NT2/D1 (cell line): Measurements from ENCODE around the gene VLDLR.
A peak's percentile ranks its signal among the peaks of the same experiment; 100 is the strongest.

Experiments used
- DNase-seq: peaks from one replicate; pipeline ENCODE4 v3.0.0-alpha.2; 2011; ENCODE audit warnings: low read depth, low spot score
- H3K27me3 ChIP-seq: 2 replicates; pipeline ENCODE4 v1.6.0; 2011; ENCODE audit warnings: mild to moderate bottlenecking; ENCODE audit not compliant: insufficient read length, insufficient read depth
- H3K36me3 ChIP-seq: 2 replicates; pipeline ENCODE4 v1.6.1; 2011; ENCODE audit warnings: mild to moderate bottlenecking, low read length, mixed read lengths; ENCODE audit not compliant: insufficient read depth, insufficient read length
- H3K4me1 ChIP-seq: 2 replicates; pipeline ENCODE4 v1.5.1; 2011; ENCODE audit not compliant: insufficient read depth, insufficient read length
- H3K4me3 ChIP-seq: 2 replicates; pipeline ENCODE4 v1.5.1; 2011; ENCODE audit warnings: low read depth; ENCODE audit not compliant: insufficient read length
- H3K9ac ChIP-seq: 2 replicates; pipeline ENCODE4 v1.6.0; 2011; ENCODE audit warnings: low read depth; ENCODE audit not compliant: insufficient read length
- H3K9me3 ChIP-seq: 2 replicates; pipeline ENCODE4 v1.5.1; 2011; ENCODE audit warnings: mild to moderate bottlenecking, low read length; ENCODE audit not compliant: insufficient read depth
- SUZ12 ChIP-seq: IDR thresholded peaks from 2 replicates; pipeline ENCODE4 v1.6.1; 2011; ENCODE audit not compliant: insufficient read length, insufficient read depth; ENCODE audit errors: extremely low read depth
- YY1 ChIP-seq: IDR thresholded peaks from 2 replicates; pipeline ENCODE4 v1.6.1; 2011; ENCODE audit not compliant: insufficient read length, insufficient read depth
- ZNF274 ChIP-seq: IDR thresholded peaks from 2 replicates; pipeline ENCODE4 v1.6.1; 2011; ENCODE audit warnings: mild to moderate bottlenecking, low read depth, low read length

Gene VLDLR

GRCh38 chr9:2621722-2622460 is at the start of gene VLDLR:
Gene VLDLR, plus strand, starts transcription at chr9:2621787. Its CDS starts 403 bp downstream, at chr9:2622190.
- H3K9ac ChIP-seq, result peak within 1 kb of the TSS; percentile 86

GRCh38 chr9:2574203-2574602 is 47.4 kb upstream of the VLDLR start:
- Histone ChIP-seq H3K36me3 (no peaks in the 10 kb centered on the region), H3K9me3 (no peaks in the 10 kb centered on the region), H3K4me3 (no peak overlapping the region), H3K27me3 (no peaks in the 10 kb centered on the region), H3K9ac (no peak overlapping the region), H3K4me1 (no peaks in the 10 kb centered on the region)
- no peak for TF ChIP-seq YY1
- TF ChIP-seq SUZ12, result no peak
- no peak for TF ChIP-seq ZNF274
- DNase-seq, result no peak

More at GRCh38 chr9:2621722-2622460, at the start of gene VLDLR:
- TF ChIP-seq ZNF274 (no peak), SUZ12 (no peak), YY1 (no peak)
- Histone ChIP-seq H3K36me3 (peaks cover 13% of the 10 kb centered on the region), H3K9me3 (peaks cover 5% of the 10 kb centered on the region; the same call in 1 of the 2 replicates), H3K4me1 (no peaks in the 10 kb centered on the region), H3K27me3 (peaks cover 30% of the 10 kb centered on the region), H3K4me3 (peak within 1 kb of the TSS; percentile 68)
- no peak for DNase-seq

GRCh38 chr9:2576631-2577030 is 45.0 kb upstream of the VLDLR start:
- no peaks in the 10 kb centered on the region for H3K9me3 ChIP-seq
- no peaks in the 10 kb centered on the region for H3K27me3 ChIP-seq
- no peaks in the 10 kb centered on the region for H3K4me1 ChIP-seq
- no peak overlapping the region for H3K4me3 ChIP-seq
- H3K9ac ChIP-seq, result no peak overlapping the region
- DNase-seq, result no peak
- TF ChIP-seq ZNF274 (no peak), YY1 (no peak), SUZ12 (no peak)
- no peaks in the 10 kb centered on the region for H3K36me3 ChIP-seq

- Histone ChIP-seq H3K9ac (no peak overlapping the region), H3K27me3 (no peaks in the 10 kb centered on the region), H3K4me1 (no peaks in the 10 kb centered on the region), H3K4me3 (no peak overlapping the region), H3K9me3 (peaks cover 6% of the 10 kb centered on the region; the same call in 1 of the 2 replicates), H3K36me3 (no peaks in the 10 kb centered on the region)
- no peak for DNase-seq
- no peak for TF ChIP-seq SUZ12
- TF ChIP-seq YY1, result no peak
- no peak for TF ChIP-seq ZNF274
These were observed 38.1 kb upstream of the VLDLR start for GRCh38 chr9:2583308-2584013.

- Histone ChIP-seq H3K4me1 (no peaks in the 10 kb centered on the region), H3K36me3 (peaks cover 4% of the 10 kb centered on the region), H3K4me3 (no peak overlapping the region), H3K27me3 (no peaks in the 10 kb centered on the region), H3K9ac (no peak overlapping the region), H3K9me3 (peaks cover 22% of the 10 kb centered on the region)
- DNase-seq, result no peak
- no peak for TF ChIP-seq ZNF274
- TF ChIP-seq SUZ12, result no peak
- no peak for TF ChIP-seq YY1
These were observed 29.6 kb upstream of the VLDLR start for GRCh38 chr9:2591967-2592366.

GRCh38 chr9:2593744-2594143 is 27.8 kb upstream of the VLDLR start:
- Histone ChIP-seq H3K27me3 (no peaks in the 10 kb centered on the region), H3K4me1 (no peaks in the 10 kb centered on the region), H3K4me3 (no peak overlapping the region), H3K9me3 (peaks cover 22% of the 10 kb centered on the region), H3K9ac (no peak overlapping the region), H3K36me3 (peaks cover 4% of the 10 kb centered on the region)
- no peak for TF ChIP-seq ZNF274
- TF ChIP-seq SUZ12, result no peak
- no peak for TF ChIP-seq YY1
- no peak for DNase-seq

- H3K4me3 ChIP-seq, result no peak overlapping the region
- no peaks in the 10 kb centered on the region for H3K27me3 ChIP-seq
- H3K9ac ChIP-seq, result no peak overlapping the region
- no peaks in the 10 kb centered on the region for H3K4me1 ChIP-seq
- no peak for TF ChIP-seq ZNF274
- no peak for TF ChIP-seq YY1
- no peak for TF ChIP-seq SUZ12
- no peak for DNase-seq
- peaks cover 22% of the 10 kb centered on the region for H3K9me3 ChIP-seq
- H3K36me3 ChIP-seq, result peaks cover 4% of the 10 kb centered on the region
These were observed 25.6 kb upstream of the VLDLR start for GRCh38 chr9:2595973-2596372.
